DND-41 (cell line): ENCODE results near the gene IQCC.

ENCODE experiments used
- CTCF ChIP-seq: IDR thresholded peaks from 2 replicates; pipeline ENCODE4 v1.5.1; 2012; ENCODE audit warnings: borderline replicate concordance, low read length, moderate library complexity, mild to moderate bottlenecking; ENCODE audit not compliant: poor library complexity, severe bottlenecking; ENCODE audit errors: extremely low read depth
- EZH2 ChIP-seq: IDR thresholded peaks from 3 replicates; pipeline ENCODE4 v1.6.1; 2012; ENCODE audit warnings: borderline replicate concordance, low read depth, mild to moderate bottlenecking, moderate library complexity, low read length, inconsistent platforms; ENCODE audit not compliant: severe bottlenecking

GRCh38 chr1:32198237-32199042, 7.0 kb upstream of the IQCC start:
- TF ChIP-seq CTCF (no peak), EZH2 (no peak)
